Mucosa of stomach (tissue), 1 donor: Measurements from ENCODE around the gene LHX1.

Experiments used
- H3K27me3 ChIP-seq: one replicate; pipeline ENCODE4 v1.7.0; 2013; ENCODE audit warnings: mild to moderate bottlenecking, low read length; ENCODE audit not compliant: control insufficient read depth, insufficient read depth
- H3K36me3 ChIP-seq: one replicate; pipeline ENCODE4 v1.7.0; 2013; ENCODE audit warnings: low read length; ENCODE audit not compliant: control insufficient read depth, insufficient read depth
- H3K4me1 ChIP-seq: one replicate; pipeline ENCODE4 v1.7.0; 2013; ENCODE audit warnings: mild to moderate bottlenecking, low read length; ENCODE audit not compliant: control insufficient read depth, insufficient read depth
- H3K4me3 ChIP-seq: one replicate; pipeline ENCODE4 v1.7.0; 2013; ENCODE audit warnings: low read length
- H3K9ac ChIP-seq: one replicate; pipeline ENCODE4 v1.7.0; 2013; ENCODE audit warnings: mild to moderate bottlenecking, low read length, moderate library complexity
- H3K9me3 ChIP-seq: one replicate; pipeline ENCODE4 v1.7.0; 2013; ENCODE audit warnings: mild to moderate bottlenecking, low read length, moderate library complexity; ENCODE audit not compliant: control insufficient read depth
- donor health status: Pancreatic carcinoma.

Gene LHX1

GRCh38 chr17:36937001-36937958 lies at the start of gene LHX1:
LHX1 (plus strand) TSS chr17:36937475; CDS start chr17:36938198, 723 bp downstream.
- peaks cover 98% of the 10 kb centered on the region for H3K27me3 ChIP-seq
- H3K4me3 ChIP-seq = no peak within 1 kb of the TSS

DNA sequence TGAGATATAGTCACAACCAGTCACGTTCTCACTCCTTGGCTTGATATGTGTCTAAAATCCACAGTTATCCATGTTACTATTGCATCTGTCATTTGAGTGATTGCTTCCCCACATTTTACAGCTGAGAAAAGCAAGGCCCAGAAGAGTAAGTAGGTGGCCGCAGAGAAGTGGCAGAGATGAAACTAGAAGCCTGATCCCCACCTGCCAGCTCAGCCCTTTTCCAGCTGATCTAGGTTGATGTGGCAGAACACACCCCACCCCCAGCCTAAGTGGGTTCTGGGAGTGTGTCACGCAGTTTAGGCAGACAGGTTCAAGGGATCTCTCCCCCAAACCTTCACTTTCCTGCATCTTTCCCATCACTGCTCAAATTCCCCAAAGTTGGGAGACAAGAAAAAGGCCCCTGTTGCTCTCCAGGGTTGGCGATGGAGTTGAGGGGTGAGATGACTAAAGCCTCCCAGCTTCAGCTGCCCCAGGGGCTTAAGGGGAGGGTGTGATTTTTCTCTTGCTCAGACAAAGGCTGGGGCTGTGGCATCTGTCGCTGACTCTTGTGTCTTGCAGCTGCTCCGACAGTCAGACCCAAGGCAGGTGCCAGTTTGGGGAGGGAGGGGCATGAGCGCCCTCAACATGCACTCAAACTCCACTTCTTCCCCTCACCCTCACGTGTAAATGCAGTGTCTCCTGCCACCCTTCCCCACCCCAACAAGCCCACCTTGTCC lies 48.9 kb upstream of the LHX1 start:
- H3K4me1 ChIP-seq = peaks cover 21% of the 10 kb centered on the region
- H3K27me3 ChIP-seq = peaks cover 33% of the 10 kb centered on the region
- no peaks in the 10 kb centered on the region for H3K9me3 ChIP-seq
- no peak overlapping the region for H3K9ac ChIP-seq
- no peak overlapping the region for H3K4me3 ChIP-seq
- H3K36me3 ChIP-seq = no peaks in the 10 kb centered on the region

More at GRCh38 chr17:36937001-36937958, at the start of gene LHX1:
- H3K36me3 ChIP-seq = no peaks in the 10 kb centered on the region
- no peak within 1 kb of the TSS for H3K9ac ChIP-seq
- no peaks in the 10 kb centered on the region for H3K9me3 ChIP-seq
- H3K4me1 ChIP-seq = peaks cover 65% of the 10 kb centered on the region

DNA sequence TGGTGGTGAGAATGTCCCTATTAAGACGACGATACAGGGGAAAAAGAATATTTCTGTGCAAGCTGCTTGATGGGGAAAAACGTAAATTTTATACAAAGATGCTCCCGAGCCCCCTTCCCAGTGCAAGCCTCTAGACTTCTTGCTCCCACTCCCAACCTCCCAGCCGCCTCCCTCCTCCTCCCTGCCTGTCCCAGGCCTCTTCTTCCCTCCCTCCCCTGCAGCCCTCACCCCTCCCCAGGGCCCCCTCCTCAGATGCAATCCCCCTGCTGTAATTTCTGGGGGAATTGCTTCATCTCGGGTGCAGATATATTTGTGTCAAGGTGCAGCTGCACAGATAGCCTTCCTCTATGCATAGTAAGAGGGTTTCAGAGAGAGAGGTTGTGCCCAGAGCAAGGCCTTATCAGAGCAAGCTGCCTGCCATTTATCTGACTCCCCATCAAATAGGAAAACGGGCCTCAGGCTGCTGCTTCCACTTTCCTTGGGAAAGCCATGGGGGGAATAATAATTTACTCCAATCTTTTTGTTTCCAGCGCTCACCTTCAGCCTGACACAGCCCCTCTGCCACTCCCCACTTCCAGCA lies 47.4 kb upstream of the LHX1 start:
- Histone ChIP-seq H3K27me3 (peaks cover 22% of the 10 kb centered on the region), H3K9ac (no peak overlapping the region), H3K36me3 (no peaks in the 10 kb centered on the region), H3K9me3 (no peaks in the 10 kb centered on the region), H3K4me1 (peaks cover 18% of the 10 kb centered on the region), H3K4me3 (no peak overlapping the region)

- H3K9me3 ChIP-seq = no peaks in the 10 kb centered on the region
- no peaks in the 10 kb centered on the region for H3K36me3 ChIP-seq
- no peak overlapping the region for H3K4me3 ChIP-seq
- peaks cover 16% of the 10 kb centered on the region for H3K4me1 ChIP-seq
- H3K27me3 ChIP-seq = peaks cover 15% of the 10 kb centered on the region
- H3K9ac ChIP-seq = no peak overlapping the region
Measured at GRCh38 chr17:36890398-36891168, 46.7 kb upstream of the LHX1 start.

- H3K4me3 ChIP-seq = no peak overlapping the region
- H3K36me3 ChIP-seq = no peaks in the 10 kb centered on the region
- no peak overlapping the region for H3K9ac ChIP-seq
- peaks cover 16% of the 10 kb centered on the region for H3K4me1 ChIP-seq
- H3K9me3 ChIP-seq = no peaks in the 10 kb centered on the region
- peaks cover 10% of the 10 kb centered on the region for H3K27me3 ChIP-seq
Measured at GRCh38 chr17:36892112-36892838, 45.0 kb upstream of the LHX1 start.

DNA sequence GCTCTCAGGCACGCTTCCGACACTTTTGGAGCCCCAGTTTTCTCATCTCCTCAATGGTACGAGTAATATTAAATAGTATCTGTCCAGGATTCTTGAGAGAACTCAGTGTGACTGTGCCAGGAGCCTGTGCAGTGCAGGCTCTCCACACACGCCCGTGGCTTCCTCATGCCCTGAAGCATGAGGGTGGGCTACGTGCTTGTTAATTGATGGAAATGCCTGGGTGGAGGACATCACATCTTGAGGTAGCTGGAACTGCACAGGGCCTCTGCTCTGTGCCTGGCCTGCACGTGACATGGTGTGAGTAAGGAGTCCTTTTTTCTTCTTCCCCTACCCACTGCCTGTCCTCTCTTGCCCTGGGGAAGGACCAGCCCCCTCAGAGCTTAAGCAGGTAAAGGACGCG lies 43.1 kb upstream of the LHX1 start:
- Histone ChIP-seq H3K36me3 (no peaks in the 10 kb centered on the region), H3K9ac (no peak overlapping the region), H3K4me1 (peaks cover 16% of the 10 kb centered on the region), H3K27me3 (peaks cover 6% of the 10 kb centered on the region), H3K9me3 (no peaks in the 10 kb centered on the region), H3K4me3 (no peak overlapping the region)

- Histone ChIP-seq H3K4me3 (no peak overlapping the region), H3K27me3 (peaks cover 6% of the 10 kb centered on the region), H3K9ac (no peak overlapping the region), H3K9me3 (no peaks in the 10 kb centered on the region), H3K36me3 (no peaks in the 10 kb centered on the region), H3K4me1 (peaks cover 16% of the 10 kb centered on the region)
Measured at GRCh38 chr17:36894925-36895324, 42.4 kb upstream of the LHX1 start.

GRCh38 chr17:36899250-36900159 lies 37.8 kb upstream of the LHX1 start:
- peaks cover 2% of the 10 kb centered on the region for H3K27me3 ChIP-seq

GRCh38 chr17:36900160-36900512 lies 37.1 kb upstream of the LHX1 start:
- Histone ChIP-seq H3K9me3 (no peaks in the 10 kb centered on the region), H3K27me3 (peaks cover 2% of the 10 kb centered on the region), H3K36me3 (no peaks in the 10 kb centered on the region), H3K4me1 (no peaks in the 10 kb centered on the region), H3K9ac (no peak overlapping the region), H3K4me3 (no peak overlapping the region)

More at GRCh38 chr17:36899250-36900159, 37.8 kb upstream of the LHX1 start:
- Histone ChIP-seq H3K9ac (no peak overlapping the region), H3K4me3 (no peak overlapping the region), H3K9me3 (no peaks in the 10 kb centered on the region), H3K36me3 (no peaks in the 10 kb centered on the region), H3K4me1 (no peaks in the 10 kb centered on the region)

DNA sequence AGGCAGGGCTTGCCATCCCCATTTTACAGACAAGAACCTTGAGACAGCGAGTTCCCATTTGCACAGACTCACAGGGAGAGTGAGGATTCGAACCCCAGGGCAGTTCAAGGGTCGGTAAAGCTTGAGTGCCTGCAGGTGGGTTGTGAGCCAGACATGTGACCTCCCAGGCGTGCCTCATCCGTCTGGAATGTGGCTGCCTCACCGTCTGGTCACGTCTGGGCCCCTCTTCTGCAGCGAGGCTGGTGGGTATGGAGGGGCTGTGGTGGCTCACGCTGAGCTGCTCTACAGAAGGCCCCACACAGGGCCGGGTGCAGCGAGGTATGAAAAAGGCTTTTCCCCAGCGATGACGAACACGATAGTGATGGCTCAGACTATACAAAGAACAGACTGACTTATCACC lies 35.8 kb upstream of the LHX1 start:
- H3K27me3 ChIP-seq = no peaks in the 10 kb centered on the region
- H3K4me3 ChIP-seq = no peak overlapping the region
- H3K9ac ChIP-seq = no peak overlapping the region
- no peaks in the 10 kb centered on the region for H3K9me3 ChIP-seq
- H3K4me1 ChIP-seq = no peaks in the 10 kb centered on the region
- H3K36me3 ChIP-seq = no peaks in the 10 kb centered on the region
